GM12878 (cell line): ENCODE data around the gene MACROD2.

Source experiments
- CEBPB ChIP-seq, 2 experiments: fragments of 150-350 bp in 1 of 2; IDR thresholded peaks; 2 replicates each; pipeline ENCODE4 v1.6.1; 2012 to 2014; ENCODE audit warnings: low read depth in 2 of 2, low read length in 2 of 2, borderline replicate concordance in 1 of 2, inconsistent platforms in 1 of 2
- CTCF ChIP-seq, 3 experiments: IDR thresholded peaks in 2 of 3; conservative IDR thresholded peaks in 1 of 3; 2 replicates each; pipeline ENCODE4 v1.5.1; 2011; ENCODE audit warnings: low read depth in 3 of 3, low read length in 3 of 3, mild to moderate bottlenecking in 3 of 3, control low read depth in 2 of 3, moderate library complexity in 2 of 3, inconsistent platforms in 1 of 3, mixed read lengths in 1 of 3; ENCODE audit not compliant: control insufficient read depth in 2 of 3, insufficient read depth in 1 of 3; ENCODE audit errors: extremely low read depth in 1 of 3
- POLR2AphosphoS5 ChIP-seq: IDR thresholded peaks from 2 replicates; pipeline ENCODE4 v1.6.1; 2011; ENCODE audit warnings: mild to moderate bottlenecking, low read length, inconsistent platforms
- PRDM15 ChIP-seq: fragments of 450-650 bp; formaldehyde crosslinking; IDR thresholded peaks from 2 replicates; pipeline ENCODE4 v1.4.0; 2020; ENCODE audit warnings: mild to moderate bottlenecking, moderate library complexity
- YY1 ChIP-seq: IDR thresholded peaks from 2 replicates; pipeline ENCODE4 v1.6.1; 2011; ENCODE audit warnings: low read depth, mild to moderate bottlenecking, low read length
- ZNF384 ChIP-seq: IDR thresholded peaks from 2 replicates; pipeline ENCODE4 v1.6.1; 2012; ENCODE audit warnings: low read depth, mild to moderate bottlenecking, low read length, improper control_type of control experiment, borderline replicate concordance

GRCh38 chr20:14030991-14031390 is 35.7 kb downstream of the MACROD2 start:
- TF ChIP-seq POLR2AphosphoS5 (no peak), CTCF (IDR thresholded peaks at IDR 0.05 in 2 of 3, conservative IDR thresholded peaks at IDR 0.05 in 1 of 3; ENCODE audit: control insufficient read depth in 2 of 3, extremely low read depth in 1 of 3, insufficient read depth in 1 of 3, low read depth in 3 of 3, low read length in 3 of 3) (no peak), PRDM15 (CRISPR knock-in tag) (no peak), CEBPB (IDR thresholded peaks at IDR 0.05; ENCODE audit: borderline replicate concordance in 1 of 2, low read depth in 2 of 2, low read length in 2 of 2) (no peak), ZNF384 (no peak), YY1 (no peak)
